ENCODE measurements around the gene MDM1.

MDM1 gene

GRCh38 chr12:68327896-68328295 is 4.3 kb downstream of the MDM1 start:
- intact Hi-C loops (cut with DNase I), result no loop called here
- no peak for DNase-seq

GRCh38 chr12:68326716-68327115 is 5.4 kb downstream of the MDM1 start:
- intact Hi-C loops (cut with DNase I), result no loop called here
- DNase-seq, result no peak

- no peak for DNase-seq
- intact Hi-C loops (cut with DNase I), result no loop called here
Observed at GRCh38 chr12:68325966-68326365, 6.2 kb downstream of the MDM1 start.

- no peak for DNase-seq
- intact Hi-C loops (cut with DNase I), result no loop called here
Observed at GRCh38 chr12:68324531-68324930, 7.6 kb downstream of the MDM1 start.

- no peak for DNase-seq
- intact Hi-C loops (cut with DNase I), result no loop called here
Observed at GRCh38 chr12:68321140-68321539, 11.0 kb downstream of the MDM1 start.

- DNase-seq, result no peak
- intact Hi-C loops (cut with DNase I), result no loop called here
Observed at GRCh38 chr12:68319988-68320623, 12.1 kb downstream of the MDM1 start.

- intact Hi-C loops (cut with DNase I), result loop anchor here (1.0 to 2.0 kb wide), 2 partner anchors 94 to 276 kb away; no protein-coding TSS in a partner anchor
- DNase-seq, result peak in 1 of 10 donors; percentile 26
Observed at GRCh38 chr12:68317047-68317667, 15.0 kb downstream of the MDM1 start.

- DNase-seq, result no peak
- intact Hi-C loops (cut with DNase I), result no loop called here
Observed at GRCh38 chr12:68310370-68310769, 21.8 kb downstream of the MDM1 start.

- DNase-seq, result no peak
- intact Hi-C loops (cut with DNase I), result no loop called here
Observed at GRCh38 chr12:68306564-68306963, 25.6 kb downstream of the MDM1 start.

- DNase-seq, result no peak
- intact Hi-C loops (cut with DNase I), result no loop called here
Observed at GRCh38 chr12:68305278-68305677, 26.9 kb downstream of the MDM1 start.

GRCh38 chr12:68304626-68305025 is 27.5 kb downstream of the MDM1 start:
- intact Hi-C loops (cut with DNase I), result no loop called here
- no peak for DNase-seq

GRCh38 chr12:68303850-68304249 is 28.3 kb downstream of the MDM1 start:
- intact Hi-C loops (cut with DNase I), result no loop called here
- DNase-seq, result no peak

GRCh38 chr12:68297929-68298328 is 34.2 kb downstream of the MDM1 start:
- DNase-seq, result no peak
- intact Hi-C loops (cut with DNase I), result loop anchor here (10.0 kb wide), 1 partner anchor 63 kb away; no protein-coding TSS in a partner anchor

- intact Hi-C loops (cut with DNase I), result loop anchor here (10.0 kb wide), 1 partner anchor 59 kb away; no protein-coding TSS in a partner anchor
- DNase-seq, result no peak
Observed at GRCh38 chr12:68294251-68294650, 37.9 kb downstream of the MDM1 start.

GRCh38 chr12:68293347-68293746 is 38.8 kb downstream of the MDM1 start:
- no peak for DNase-seq
- intact Hi-C loops (cut with DNase I), result loop anchor here (10.0 kb wide), 1 partner anchor 59 kb away; no protein-coding TSS in a partner anchor

GRCh38 chr12:68292151-68292943 is 39.8 kb downstream of the MDM1 start:
- DNase-seq, result no peak
- intact Hi-C loops (cut with DNase I), result loop anchor here (10.0 kb wide), 1 partner anchor 58 kb away; no protein-coding TSS in a partner anchor

GRCh38 chr12:68291396-68292036 is 40.6 kb downstream of the MDM1 start:
- DNase-seq, result no peak
- intact Hi-C loops (cut with DNase I), result loop anchor here (10.0 kb wide), 1 partner anchor 57 kb away; no protein-coding TSS in a partner anchor

GRCh38 chr12:68290126-68290525 is 42.0 kb downstream of the MDM1 start:
- DNase-seq, result no peak
- intact Hi-C loops (cut with DNase I), result loop anchor here (10.0 kb wide), 1 partner anchor 55 kb away; no protein-coding TSS in a partner anchor

GRCh38 chr12:68287106-68287505 is 45.1 kb downstream of the MDM1 start:
- no peak for DNase-seq
- intact Hi-C loops (cut with DNase I), result no loop called here

GRCh38 chr12:68286396-68286795 is 45.8 kb downstream of the MDM1 start:
- intact Hi-C loops (cut with DNase I), result no loop called here

GRCh38 chr12:68285541-68285940 is 46.6 kb downstream of the MDM1 start:
- no peak for DNase-seq
- intact Hi-C loops (cut with DNase I), result no loop called here

More at GRCh38 chr12:68286396-68286795, 45.8 kb downstream of the MDM1 start:
- DNase-seq, result no peak

All from posterior cingulate gyrus (tissue), 11 donors.